ENCODE results near the gene PRDM1.

DNA sequence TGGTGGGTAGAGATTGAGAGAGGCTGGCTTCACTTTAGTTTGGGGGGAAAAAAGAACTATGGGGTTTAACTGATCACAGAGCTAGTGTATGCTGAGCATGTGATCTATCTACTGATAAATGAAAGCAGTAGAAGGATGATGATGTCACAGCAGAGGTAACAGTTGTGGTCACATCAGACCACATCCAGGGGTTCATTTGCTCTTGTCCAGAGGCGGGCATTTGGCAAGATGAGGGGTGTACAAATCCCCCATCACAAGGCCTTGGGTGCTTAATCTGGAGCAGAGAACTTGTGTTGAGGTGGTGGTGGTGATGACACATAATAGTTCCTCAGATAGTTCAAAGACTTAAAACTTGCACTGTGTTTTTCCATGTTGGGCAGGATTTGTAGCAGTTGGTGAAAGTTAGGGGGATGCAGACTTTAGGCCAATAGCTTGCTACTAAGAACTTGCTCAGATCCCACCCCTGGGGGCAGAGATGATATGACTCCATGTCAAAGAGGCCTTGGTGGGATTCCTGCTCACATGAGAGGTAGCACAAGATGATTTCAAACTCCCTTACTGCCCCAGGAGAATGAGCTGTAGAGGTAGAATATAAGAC lies 63.4 kb downstream of the PRDM1 start:
- TF ChIP-seq, protein P1, sequence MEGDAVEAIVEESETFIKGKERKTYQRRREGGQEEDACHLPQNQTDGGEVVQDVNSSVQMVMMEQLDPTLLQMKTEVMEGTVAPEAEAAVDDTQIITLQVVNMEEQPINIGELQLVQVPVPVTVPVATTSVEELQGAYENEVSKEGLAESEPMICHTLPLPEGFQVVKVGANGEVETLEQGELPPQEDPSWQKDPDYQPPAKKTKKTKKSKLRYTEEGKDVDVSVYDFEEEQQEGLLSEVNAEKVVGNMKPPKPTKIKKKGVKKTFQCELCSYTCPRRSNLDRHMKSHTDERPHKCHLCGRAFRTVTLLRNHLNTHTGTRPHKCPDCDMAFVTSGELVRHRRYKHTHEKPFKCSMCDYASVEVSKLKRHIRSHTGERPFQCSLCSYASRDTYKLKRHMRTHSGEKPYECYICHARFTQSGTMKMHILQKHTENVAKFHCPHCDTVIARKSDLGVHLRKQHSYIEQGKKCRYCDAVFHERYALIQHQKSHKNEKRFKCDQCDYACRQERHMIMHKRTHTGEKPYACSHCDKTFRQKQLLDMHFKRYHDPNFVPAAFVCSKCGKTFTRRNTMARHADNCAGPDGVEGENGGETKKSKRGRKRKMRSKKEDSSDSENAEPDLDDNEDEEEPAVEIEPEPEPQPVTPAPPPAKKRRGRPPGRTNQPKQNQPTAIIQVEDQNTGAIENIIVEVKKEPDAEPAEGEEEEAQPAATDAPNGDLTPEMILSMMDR (IDR thresholded peaks at IDR 0.05; ENCODE audit: borderline replicate concordance, extremely low read depth, low read length, poor library complexity, severe bottlenecking) = no peak
- no peak for TF ChIP-seq EZH2 (IDR thresholded peaks at IDR 0.05; ENCODE audit: borderline replicate concordance, low read depth, low read length, severe bottlenecking)

Data from DND-41 (cell line).